ENCODE measurements around the gene ANKS1B. TPM values are rescaled to one million over a fixed set of nuclear protein-coding genes. Genes with fewer than 3 reads are reported as not detected.

Gene ANKS1B
- total RNA-seq, 1 donor from 2014 or later, result 2.4 TPM

DNA sequence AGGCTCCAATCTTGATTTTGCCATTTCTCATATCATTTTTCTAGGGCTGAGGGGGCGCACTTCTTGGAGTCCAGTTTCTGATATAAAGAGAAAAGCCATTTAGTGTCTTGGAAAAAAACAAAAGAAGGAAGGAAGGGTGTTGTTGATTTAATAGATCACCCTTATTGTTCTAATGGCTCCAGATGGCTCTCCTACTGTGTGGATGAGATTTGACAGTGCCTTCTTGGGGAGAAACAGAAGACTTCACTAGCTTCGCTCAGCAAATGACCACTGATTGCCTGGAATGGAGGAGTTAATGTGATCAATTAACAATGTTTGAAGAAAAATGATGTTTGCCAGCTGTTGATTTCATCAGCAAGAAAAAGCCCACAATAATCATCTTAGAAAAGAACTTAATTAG is 1123.5 kb downstream of the ANKS1B start:
- no peak overlapping the region for H3K4me3 Mint-ChIP-seq (ENCODE audit: unreplicated experiment)
- H3K9ac ChIP-seq (ENCODE audit: low read length), result no peak overlapping the region
- no peaks in the 10 kb centered on the region for H3K79me2 ChIP-seq (ENCODE audit: insufficient read depth, low read length)
- no peak overlapping the region for H3K27ac Mint-ChIP-seq (ENCODE audit: unreplicated experiment)
- H3K27me3 ChIP-seq (ENCODE audit: insufficient read depth, low read length), result no peaks in the 10 kb centered on the region
- no peak for TF ChIP-seq EZH2 (IDR thresholded peaks at IDR 0.05; ENCODE audit: insufficient read depth, low read length)
- TF ChIP-seq, protein P1, sequence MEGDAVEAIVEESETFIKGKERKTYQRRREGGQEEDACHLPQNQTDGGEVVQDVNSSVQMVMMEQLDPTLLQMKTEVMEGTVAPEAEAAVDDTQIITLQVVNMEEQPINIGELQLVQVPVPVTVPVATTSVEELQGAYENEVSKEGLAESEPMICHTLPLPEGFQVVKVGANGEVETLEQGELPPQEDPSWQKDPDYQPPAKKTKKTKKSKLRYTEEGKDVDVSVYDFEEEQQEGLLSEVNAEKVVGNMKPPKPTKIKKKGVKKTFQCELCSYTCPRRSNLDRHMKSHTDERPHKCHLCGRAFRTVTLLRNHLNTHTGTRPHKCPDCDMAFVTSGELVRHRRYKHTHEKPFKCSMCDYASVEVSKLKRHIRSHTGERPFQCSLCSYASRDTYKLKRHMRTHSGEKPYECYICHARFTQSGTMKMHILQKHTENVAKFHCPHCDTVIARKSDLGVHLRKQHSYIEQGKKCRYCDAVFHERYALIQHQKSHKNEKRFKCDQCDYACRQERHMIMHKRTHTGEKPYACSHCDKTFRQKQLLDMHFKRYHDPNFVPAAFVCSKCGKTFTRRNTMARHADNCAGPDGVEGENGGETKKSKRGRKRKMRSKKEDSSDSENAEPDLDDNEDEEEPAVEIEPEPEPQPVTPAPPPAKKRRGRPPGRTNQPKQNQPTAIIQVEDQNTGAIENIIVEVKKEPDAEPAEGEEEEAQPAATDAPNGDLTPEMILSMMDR (IDR thresholded peaks at IDR 0.05; ENCODE audit: insufficient read depth, low read depth, low read length), result no peak
- H2AFZ ChIP-seq (ENCODE audit: low read depth, low read length), result no peak overlapping the region
- no peak overlapping the region for H3K27ac ChIP-seq (ENCODE audit: low read depth, low read length)
- no peaks in the 10 kb centered on the region for H4K20me1 ChIP-seq (ENCODE audit: insufficient read depth, low read length)
- no peak for FAIRE-seq
- H3K36me3 Mint-ChIP-seq (ENCODE audit: low read depth, unreplicated experiment), result peaks cover under 1% of the 10 kb centered on the region
- H3K36me3 ChIP-seq (ENCODE audit: insufficient read depth, low read length), result no peaks in the 10 kb centered on the region
- DNase-seq (ENCODE audit: low read depth), result no peak
- H3K4me1 Mint-ChIP-seq (ENCODE audit: low read depth, unreplicated experiment), result peaks cover 35% of the 10 kb centered on the region
- peaks cover 11% of the 10 kb centered on the region for H3K4me1 ChIP-seq (ENCODE audit: insufficient read depth, low read length)
- no peak overlapping the region for H3K4me2 ChIP-seq (ENCODE audit: low read length)
- H3K27me3 Mint-ChIP-seq (ENCODE audit: low read depth, unreplicated experiment), result no peaks in the 10 kb centered on the region
- H3K4me3 ChIP-seq (ENCODE audit: insufficient read depth, low read depth, low read length), result no peak overlapping the region
- H3K9me3 Mint-ChIP-seq (ENCODE audit: unreplicated experiment), result peaks cover 4% of the 10 kb centered on the region
- H3K9me3 ChIP-seq (ENCODE audit: insufficient read depth, low read depth, low read length), result no peaks in the 10 kb centered on the region

DNA sequence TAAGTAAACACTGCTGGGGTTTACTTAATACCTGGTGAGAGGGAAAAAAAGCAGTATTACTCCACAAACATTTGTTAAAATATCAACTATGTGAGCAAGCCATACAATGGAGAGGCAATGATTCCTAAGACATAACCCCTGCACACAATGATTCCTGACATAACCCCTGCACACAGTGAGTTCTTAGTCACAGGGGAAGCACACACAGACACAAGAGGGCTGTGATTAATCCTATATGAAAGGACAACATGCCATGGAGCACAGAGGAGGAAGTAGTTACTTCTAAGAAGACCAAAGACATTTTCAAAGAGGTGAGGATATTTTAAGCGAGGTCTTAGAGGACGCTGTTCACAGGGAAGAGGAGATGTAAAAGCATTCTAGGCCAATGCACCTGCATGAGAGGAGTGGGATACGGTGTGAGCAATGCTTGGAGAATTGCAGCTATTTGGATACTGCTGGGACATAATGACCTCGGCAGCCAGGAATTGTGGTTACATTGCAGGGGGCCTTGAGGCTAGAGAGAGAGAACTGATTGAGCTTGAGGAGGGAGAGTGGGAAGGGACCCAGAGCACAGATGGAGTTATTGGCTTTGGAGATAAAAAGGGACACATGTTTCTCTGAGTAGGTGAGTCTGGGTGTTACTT is 1127.7 kb downstream of the ANKS1B start:
- H3K27ac Mint-ChIP-seq (ENCODE audit: unreplicated experiment), result peak overlapping the region; percentile 86
- TF ChIP-seq, protein P1 (IDR thresholded peaks at IDR 0.05; ENCODE audit: insufficient read depth, low read depth, low read length), result no peak
- no peak for TF ChIP-seq EZH2 (IDR thresholded peaks at IDR 0.05; ENCODE audit: insufficient read depth, low read length)
- Histone ChIP-seq H4K20me1 (ENCODE audit: insufficient read depth, low read length) (no peaks in the 10 kb centered on the region), H3K79me2 (ENCODE audit: insufficient read depth, low read length) (no peaks in the 10 kb centered on the region), H3K9me3 (ENCODE audit: insufficient read depth, low read depth, low read length) (no peaks in the 10 kb centered on the region), H3K27ac (ENCODE audit: low read depth, low read length) (peak overlapping the region; percentile 34), H3K4me3 (ENCODE audit: insufficient read depth, low read depth, low read length) (no peak overlapping the region), H3K9ac (ENCODE audit: low read length) (peak overlapping the region; percentile 21), H3K36me3 (ENCODE audit: insufficient read depth, low read length) (no peaks in the 10 kb centered on the region), H3K4me2 (ENCODE audit: low read length) (peak overlapping the region; percentile 71), H2AFZ (ENCODE audit: low read depth, low read length) (no peak overlapping the region), H3K27me3 (ENCODE audit: insufficient read depth, low read length) (no peaks in the 10 kb centered on the region), H3K4me1 (ENCODE audit: insufficient read depth, low read length) (peaks cover 11% of the 10 kb centered on the region)
- no peaks in the 10 kb centered on the region for H3K27me3 Mint-ChIP-seq (ENCODE audit: low read depth, unreplicated experiment)
- H3K4me3 Mint-ChIP-seq (ENCODE audit: unreplicated experiment), result no peak overlapping the region
- peak; percentile 91 for FAIRE-seq
- H3K36me3 Mint-ChIP-seq (ENCODE audit: low read depth, unreplicated experiment), result no peaks in the 10 kb centered on the region
- H3K9me3 Mint-ChIP-seq (ENCODE audit: unreplicated experiment), result no peaks in the 10 kb centered on the region
- DNase-seq (ENCODE audit: low read depth), result peak; percentile 60
- H3K4me1 Mint-ChIP-seq (ENCODE audit: low read depth, unreplicated experiment), result peaks cover 38% of the 10 kb centered on the region

DNA sequence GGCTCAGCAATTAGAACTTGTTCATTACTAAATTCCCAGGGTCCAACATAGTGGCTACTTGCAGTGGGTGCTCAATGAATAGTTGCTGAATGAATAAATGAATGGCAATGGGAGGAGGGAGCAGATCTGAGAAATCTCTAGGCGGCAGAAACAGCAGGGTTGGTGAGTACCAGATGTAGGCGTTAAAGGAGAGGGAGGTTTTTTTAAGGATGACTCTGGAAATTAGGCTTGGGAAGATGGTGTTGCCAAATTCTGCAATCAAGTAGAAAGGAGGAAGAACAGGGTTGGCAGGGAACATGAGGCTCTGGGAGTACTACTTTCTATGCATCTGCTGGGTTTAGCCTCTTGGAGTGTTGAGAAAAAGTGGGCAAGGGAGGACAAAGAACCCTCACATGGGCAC is 1132.6 kb downstream of the ANKS1B start:
- no peak overlapping the region for H2AFZ ChIP-seq (ENCODE audit: low read depth, low read length)
- H3K4me1 ChIP-seq (ENCODE audit: insufficient read depth, low read length), result peaks cover 8% of the 10 kb centered on the region
- no peaks in the 10 kb centered on the region for H3K27me3 ChIP-seq (ENCODE audit: insufficient read depth, low read length)
- no peaks in the 10 kb centered on the region for H3K79me2 ChIP-seq (ENCODE audit: insufficient read depth, low read length)
- H3K4me2 ChIP-seq (ENCODE audit: low read length), result no peak overlapping the region
- no peaks in the 10 kb centered on the region for H3K36me3 ChIP-seq (ENCODE audit: insufficient read depth, low read length)
- Mint-ChIP-seq H3K36me3 (ENCODE audit: low read depth, unreplicated experiment) (no peaks in the 10 kb centered on the region), H3K4me3 (ENCODE audit: unreplicated experiment) (no peak overlapping the region), H3K27ac (ENCODE audit: unreplicated experiment) (no peak overlapping the region), H3K9me3 (ENCODE audit: unreplicated experiment) (no peaks in the 10 kb centered on the region), H3K27me3 (ENCODE audit: low read depth, unreplicated experiment) (no peaks in the 10 kb centered on the region), H3K4me1 (ENCODE audit: low read depth, unreplicated experiment) (peaks cover 19% of the 10 kb centered on the region)
- H3K27ac ChIP-seq (ENCODE audit: low read depth, low read length), result no peak overlapping the region
- no peaks in the 10 kb centered on the region for H3K9me3 ChIP-seq (ENCODE audit: insufficient read depth, low read depth, low read length)
- DNase-seq (ENCODE audit: low read depth) (no peak), FAIRE-seq (no peak)
- no peak overlapping the region for H3K9ac ChIP-seq (ENCODE audit: low read length)
- no peaks in the 10 kb centered on the region for H4K20me1 ChIP-seq (ENCODE audit: insufficient read depth, low read length)
- H3K4me3 ChIP-seq (ENCODE audit: insufficient read depth, low read depth, low read length), result no peak overlapping the region
- no peak for TF ChIP-seq EZH2 (IDR thresholded peaks at IDR 0.05; ENCODE audit: insufficient read depth, low read length)
- TF ChIP-seq, protein P1 (IDR thresholded peaks at IDR 0.05; ENCODE audit: insufficient read depth, low read depth, low read length), result no peak
